Hepatocyte (in vitro differentiated cells): ENCODE data around the gene ADCY2. TPM values are rescaled to one million over a fixed set of nuclear protein-coding genes. Genes with fewer than 3 reads are reported as not detected.

Experiments
- DNase-seq: peaks from one replicate; pipeline ENCODE4 v3.0.0-alpha.2; 2016; ENCODE audit warnings: low spot score
- H2AFZ ChIP-seq: fragments of 200-600 bp; sonication (generic); 2 replicates; pipeline ENCODE4 v1.6.0; 2016; ENCODE audit warnings: antibody characterized with exemption, mild to moderate bottlenecking
- H3K27ac ChIP-seq: fragments of 200-600 bp; sonication (generic); 2 replicates; pipeline ENCODE4 v1.5.1; 2016; ENCODE audit warnings: mild to moderate bottlenecking
- H3K27me3 ChIP-seq: fragments of 200-600 bp; sonication (generic); 2 replicates; pipeline ENCODE4 v1.6.1; 2016
- H3K36me3 ChIP-seq: fragments of 200-600 bp; sonication (generic); replicated peaks from 2 replicates; pipeline ENCODE4 v1.5.1; 2016; ENCODE audit warnings: low read depth; ENCODE audit not compliant: insufficient read depth
- H3K4me1 ChIP-seq: fragments of 200-600 bp; sonication (generic); 2 replicates; pipeline ENCODE4 v1.5.1; 2016; ENCODE audit warnings: mild to moderate bottlenecking, moderate library complexity; ENCODE audit not compliant: insufficient read depth
- H3K4me2 ChIP-seq: fragments of 200-600 bp; sonication (generic); 2 replicates; pipeline ENCODE4 v1.6.0; 2016
- H3K4me3 ChIP-seq: fragments of 200-600 bp; sonication (generic); 2 replicates; pipeline ENCODE4 v1.5.1; 2016; ENCODE audit warnings: mild to moderate bottlenecking
- H3K79me2 ChIP-seq: fragments of 200-600 bp; sonication (generic); 2 replicates; pipeline ENCODE4 v1.6.0; 2017; ENCODE audit warnings: mild to moderate bottlenecking
- H3K9me2 ChIP-seq: fragments of 200-600 bp; sonication (generic); replicated peaks from 2 replicates; pipeline ENCODE4 v1.6.0; 2017; ENCODE audit warnings: mild to moderate bottlenecking; ENCODE audit not compliant: insufficient read depth
- H3K9me3 ChIP-seq: fragments of 200-600 bp; sonication (generic); 2 replicates; pipeline ENCODE4 v1.5.1; 2016; ENCODE audit warnings: low read depth, mild to moderate bottlenecking
- H4K20me1 ChIP-seq: fragments of 200-600 bp; sonication (generic); 2 replicates; pipeline ENCODE4 v1.6.0; 2016; ENCODE audit warnings: mild to moderate bottlenecking; ENCODE audit not compliant: insufficient read depth, poor library complexity, severe bottlenecking
- EZH2 ChIP-seq: fragments of 200-600 bp; sonication (generic); IDR thresholded peaks from 2 replicates; pipeline ENCODE4 v1.6.1; 2016; ENCODE audit warnings: antibody characterized with exemption, mild to moderate bottlenecking, borderline replicate concordance
- EZH2phosphoT487 ChIP-seq: fragments of 200-600 bp; sonication (generic); IDR thresholded peaks from one replicate; pipeline ENCODE4 v1.6.1; 2018; ENCODE audit warnings: antibody characterized with exemption, mild to moderate bottlenecking, low read depth, moderate library complexity; ENCODE audit not compliant: unreplicated experiment, severe bottlenecking
- WGBS: methylation state at CpG from one replicate; pipeline ENCODE4 v1.1.6; 2016; ENCODE audit warnings: low lambda C conversion rate; ENCODE audit errors: missing lambda C conversion rate; 5-methylcytosine and 5-hydroxymethylcytosine counted together
- polyA plus RNA-seq: library from polyadenylated mRNA; unstranded; fragments of >200 nt; fragmentation: Nextera tagmentation; extraction: Ambion mirVana; gene quantifications from 2 replicates; pipeline ENCODE4 v1.2.1, GENCODE V29; 2016
- total RNA-seq: library from RNA; depleted of rRNA; stranded (reverse); fragments of >200 nt; gene quantifications from 2 replicates; pipeline ENCODE4 v1.2.3, GENCODE V29; 2014
- TF ChIP-seq, protein P1 (sequence below): fragments of 200-600 bp; sonication (generic); IDR thresholded peaks from 2 replicates; pipeline ENCODE4 v1.5.1; 2016; ENCODE audit warnings: antibody characterized with exemption, mild to moderate bottlenecking; ENCODE audit not compliant: poor library complexity

The ADCY2 gene
- total and polyA plus RNA-seq, 2 experiments from 2014 or later: 3.2 to 8.5 TPM

DNA sequence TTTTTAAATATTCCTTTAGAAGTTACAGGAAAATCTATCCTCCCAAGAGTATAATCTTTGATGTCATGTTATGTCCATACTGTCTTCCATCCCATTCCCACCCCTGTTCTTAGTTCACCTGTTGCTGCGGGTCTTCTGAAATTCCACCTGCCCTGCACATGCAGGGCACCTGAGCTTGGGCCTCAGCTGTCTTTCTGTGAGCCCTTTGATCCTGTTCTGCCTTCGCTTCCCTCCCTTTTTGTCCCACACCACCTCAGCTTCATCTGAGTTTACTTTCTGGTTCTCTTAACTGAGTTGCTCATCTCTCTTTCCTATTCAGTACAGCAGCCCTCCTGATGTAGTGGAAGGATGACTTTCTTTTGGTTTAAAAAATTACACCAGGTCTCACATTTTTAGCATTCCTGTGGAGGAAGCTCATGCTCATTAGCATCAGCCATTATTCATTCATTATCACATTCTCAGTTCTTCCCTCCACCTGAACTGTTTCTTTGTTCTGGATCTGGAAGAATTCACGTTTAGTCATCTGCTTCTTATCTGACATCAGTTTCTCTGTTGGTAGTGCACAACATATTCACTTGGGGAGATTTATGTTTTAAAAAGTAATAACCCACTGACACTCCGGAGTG lies 211.0 kb downstream of the ADCY2 start:
- H3K9me2 ChIP-seq: no peaks in the 10 kb centered on the region
- H3K4me2 ChIP-seq: no peak overlapping the region
- WGBS: 65% methylated on average over 4 of the region's 4 CpGs
- H4K20me1 ChIP-seq: no peaks in the 10 kb centered on the region
- no peaks in the 10 kb centered on the region for H3K27me3 ChIP-seq
- H2AFZ ChIP-seq: no peak overlapping the region
- no peaks in the 10 kb centered on the region for H3K36me3 ChIP-seq
- H3K9me3 ChIP-seq: no peaks in the 10 kb centered on the region
- no peaks in the 10 kb centered on the region for H3K79me2 ChIP-seq
- no peak for TF ChIP-seq EZH2phosphoT487
- no peak overlapping the region for H3K4me3 ChIP-seq
- DNase-seq: no peak
- H3K4me1 ChIP-seq: no peaks in the 10 kb centered on the region
- H3K27ac ChIP-seq: no peak overlapping the region

DNA sequence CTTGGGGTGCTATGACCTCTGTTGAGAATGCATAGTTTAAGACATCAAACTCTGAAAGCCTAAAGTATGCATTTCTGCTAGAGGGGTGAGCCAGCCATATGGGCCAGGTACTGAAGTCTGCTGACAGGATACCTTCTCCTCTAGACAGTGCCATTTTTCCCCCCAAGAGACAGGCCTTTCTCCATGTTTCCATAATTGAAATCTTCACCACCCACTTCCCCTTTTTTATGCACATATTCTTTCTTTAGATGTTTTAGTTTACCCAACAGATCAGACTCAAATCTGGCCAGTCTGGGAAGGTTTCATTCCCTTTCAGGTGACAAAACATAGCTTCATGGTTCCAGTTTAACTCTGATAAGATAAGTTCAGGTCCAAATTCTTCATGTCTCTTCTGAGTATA lies 212.8 kb downstream of the ADCY2 start:
- Histone ChIP-seq H3K9me3 (no peaks in the 10 kb centered on the region), H4K20me1 (no peaks in the 10 kb centered on the region), H3K79me2 (no peaks in the 10 kb centered on the region), H3K4me2 (no peak overlapping the region), H3K4me3 (no peak overlapping the region), H2AFZ (no peak overlapping the region), H3K9me2 (no peaks in the 10 kb centered on the region), H3K27ac (no peak overlapping the region), H3K27me3 (no peaks in the 10 kb centered on the region), H3K36me3 (no peaks in the 10 kb centered on the region), H3K4me1 (no peaks in the 10 kb centered on the region)
- no peak for DNase-seq
- TF ChIP-seq EZH2: no peak
- TF ChIP-seq, protein P1, sequence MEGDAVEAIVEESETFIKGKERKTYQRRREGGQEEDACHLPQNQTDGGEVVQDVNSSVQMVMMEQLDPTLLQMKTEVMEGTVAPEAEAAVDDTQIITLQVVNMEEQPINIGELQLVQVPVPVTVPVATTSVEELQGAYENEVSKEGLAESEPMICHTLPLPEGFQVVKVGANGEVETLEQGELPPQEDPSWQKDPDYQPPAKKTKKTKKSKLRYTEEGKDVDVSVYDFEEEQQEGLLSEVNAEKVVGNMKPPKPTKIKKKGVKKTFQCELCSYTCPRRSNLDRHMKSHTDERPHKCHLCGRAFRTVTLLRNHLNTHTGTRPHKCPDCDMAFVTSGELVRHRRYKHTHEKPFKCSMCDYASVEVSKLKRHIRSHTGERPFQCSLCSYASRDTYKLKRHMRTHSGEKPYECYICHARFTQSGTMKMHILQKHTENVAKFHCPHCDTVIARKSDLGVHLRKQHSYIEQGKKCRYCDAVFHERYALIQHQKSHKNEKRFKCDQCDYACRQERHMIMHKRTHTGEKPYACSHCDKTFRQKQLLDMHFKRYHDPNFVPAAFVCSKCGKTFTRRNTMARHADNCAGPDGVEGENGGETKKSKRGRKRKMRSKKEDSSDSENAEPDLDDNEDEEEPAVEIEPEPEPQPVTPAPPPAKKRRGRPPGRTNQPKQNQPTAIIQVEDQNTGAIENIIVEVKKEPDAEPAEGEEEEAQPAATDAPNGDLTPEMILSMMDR: no peak

DNA sequence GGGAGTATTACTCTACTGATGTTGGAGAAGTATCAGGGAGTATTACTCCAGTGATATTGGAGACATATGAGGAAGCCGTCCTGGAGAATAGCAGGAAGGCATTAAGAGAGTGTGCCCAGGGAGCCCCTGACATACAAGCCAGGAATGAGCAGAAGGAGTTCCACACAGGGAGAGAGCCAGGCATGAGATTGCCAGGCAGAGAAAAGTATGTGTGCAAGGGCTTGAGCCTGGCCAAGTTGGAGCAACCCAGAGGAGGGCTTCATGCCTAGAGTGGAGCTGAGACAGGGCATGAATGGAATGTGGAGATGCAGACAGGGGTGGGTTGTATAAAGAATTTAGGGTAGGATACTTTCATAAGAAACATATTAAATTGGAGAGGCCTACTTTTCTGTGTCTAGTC lies 213.8 kb downstream of the ADCY2 start:
- H2AFZ ChIP-seq: no peak overlapping the region
- no peak overlapping the region for H3K27ac ChIP-seq
- H3K27me3 ChIP-seq: no peaks in the 10 kb centered on the region
- no peak overlapping the region for H3K4me3 ChIP-seq
- no peaks in the 10 kb centered on the region for H3K9me2 ChIP-seq
- H3K36me3 ChIP-seq: no peaks in the 10 kb centered on the region
- H3K4me2 ChIP-seq: no peak overlapping the region
- no peaks in the 10 kb centered on the region for H3K79me2 ChIP-seq
- no peak for DNase-seq
- 52% methylated on average over 1 of the region's 1 CpG for WGBS
- no peaks in the 10 kb centered on the region for H3K4me1 ChIP-seq
- no peaks in the 10 kb centered on the region for H3K9me3 ChIP-seq
- H4K20me1 ChIP-seq: no peaks in the 10 kb centered on the region
- TF ChIP-seq EZH2 (no peak), EZH2phosphoT487 (no peak)
- TF ChIP-seq, protein P1: no peak

DNA sequence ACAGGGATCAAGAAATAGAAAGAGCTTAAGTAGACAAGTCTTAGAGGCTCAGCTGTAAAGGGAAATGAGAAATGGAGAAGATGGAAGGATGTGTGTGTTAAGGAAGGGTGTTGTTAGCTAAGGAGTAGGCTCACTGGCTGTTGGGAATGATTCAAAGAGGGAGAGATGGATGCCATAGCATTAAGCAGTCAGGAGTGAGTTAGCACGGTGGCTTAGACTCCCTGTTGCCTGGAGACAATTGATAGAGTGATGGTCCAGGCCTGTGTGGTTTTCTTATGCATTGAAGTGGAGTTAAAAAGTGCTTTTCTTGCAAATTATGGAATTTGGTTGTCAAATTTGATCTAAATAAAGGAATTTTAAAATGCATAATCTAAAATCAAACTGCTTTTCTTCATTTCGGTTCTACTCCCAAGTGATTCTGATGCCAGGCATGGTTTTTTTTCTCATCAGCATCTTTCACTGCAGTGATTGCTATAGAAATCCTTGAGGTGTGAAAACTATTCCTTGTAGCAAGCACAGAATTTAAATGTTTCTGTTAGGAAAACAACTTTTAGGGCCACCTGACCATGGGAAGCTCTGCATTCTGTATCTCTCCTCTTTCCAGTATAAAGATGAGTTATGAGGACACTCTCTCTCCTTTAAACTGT lies 214.7 kb downstream of the ADCY2 start:
- no peaks in the 10 kb centered on the region for H4K20me1 ChIP-seq
- no peaks in the 10 kb centered on the region for H3K27me3 ChIP-seq
- H3K4me2 ChIP-seq: no peak overlapping the region
- no peaks in the 10 kb centered on the region for H3K9me2 ChIP-seq
- H3K36me3 ChIP-seq: no peaks in the 10 kb centered on the region
- no peaks in the 10 kb centered on the region for H3K79me2 ChIP-seq
- H3K9me3 ChIP-seq: no peaks in the 10 kb centered on the region
- no peak overlapping the region for H3K27ac ChIP-seq
- 92% methylated on average over 2 of the region's 2 CpGs for WGBS
- H3K4me3 ChIP-seq: no peak overlapping the region
- DNase-seq: no peak
- TF ChIP-seq EZH2: no peak
- TF ChIP-seq, protein P1: no peak
- no peak overlapping the region for H2AFZ ChIP-seq
- H3K4me1 ChIP-seq: no peaks in the 10 kb centered on the region
